ENCODE measurements around the gene RNPEP.
"Not testable (repeated sequence)": the region's sequence is repeated elsewhere in the genome, so short reads cannot be mapped to it uniquely, and the experiment has no call there.

RNPEP gene

DNA sequence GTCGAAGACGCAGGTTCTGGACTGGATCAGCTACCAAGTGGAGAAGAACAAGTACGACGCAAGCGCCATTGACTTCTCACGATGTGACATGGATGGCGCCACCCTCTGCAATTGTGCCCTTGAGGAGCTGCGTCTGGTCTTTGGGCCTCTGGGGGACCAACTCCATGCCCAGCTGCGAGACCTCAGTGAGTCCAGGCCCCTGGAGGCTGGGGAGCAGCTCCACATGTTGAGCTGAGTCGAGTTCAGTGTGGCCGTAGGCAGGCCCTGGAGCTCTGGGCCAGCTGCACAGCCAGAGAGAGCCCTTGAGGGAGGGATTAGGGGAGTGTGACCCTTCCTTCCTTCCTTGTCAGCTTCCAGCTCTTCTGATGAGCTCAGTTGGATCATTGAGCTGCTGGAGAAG is 29.5 kb downstream of the RNPEP start:
- DNase-seq: no peak

DNA sequence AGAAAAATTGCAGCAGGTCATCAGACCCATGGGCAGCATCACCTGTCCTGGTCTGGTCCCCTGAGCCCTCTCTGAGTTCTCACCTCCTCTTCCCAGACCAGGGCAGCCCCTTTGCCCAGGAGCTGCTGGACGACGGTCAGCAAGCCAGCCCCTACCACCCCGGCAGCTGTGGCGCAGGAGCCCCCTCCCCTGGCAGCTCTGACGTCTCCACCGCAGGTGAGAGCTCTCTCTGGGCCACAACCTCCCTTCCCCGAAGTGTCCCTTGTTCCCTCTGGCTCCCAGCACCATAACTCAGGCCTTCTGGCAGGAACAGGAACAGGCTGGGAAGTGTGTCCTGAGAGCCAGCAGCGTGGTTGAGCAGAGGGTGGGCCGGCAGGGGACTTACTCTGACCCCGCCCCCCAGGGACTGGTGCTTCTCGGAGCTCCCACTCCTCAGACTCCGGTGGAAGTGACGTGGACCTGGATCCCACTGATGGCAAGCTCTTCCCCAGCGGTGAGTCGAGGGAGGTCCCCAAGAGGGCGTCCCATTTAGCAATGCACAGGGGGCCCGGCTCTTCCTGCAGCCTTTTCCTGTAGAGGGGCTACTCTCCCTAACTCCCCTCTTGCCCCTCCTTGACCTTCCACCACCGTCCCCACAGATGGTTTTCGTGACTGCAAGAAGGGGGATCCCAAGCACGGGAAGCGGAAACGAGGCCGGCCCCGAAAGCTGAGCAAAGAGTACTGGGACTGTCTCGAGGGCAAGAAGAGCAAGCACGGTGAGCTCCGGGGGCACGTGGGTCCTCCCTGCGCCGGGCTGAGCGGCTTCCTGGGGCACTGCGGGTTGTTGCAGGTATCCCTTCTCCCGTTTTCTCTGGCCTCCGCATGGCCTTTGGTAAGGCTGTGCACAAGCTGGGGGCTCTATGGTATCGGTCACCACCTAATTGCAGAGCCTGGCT is 30.4 kb downstream of the RNPEP start:
- no peak for DNase-seq

DNA sequence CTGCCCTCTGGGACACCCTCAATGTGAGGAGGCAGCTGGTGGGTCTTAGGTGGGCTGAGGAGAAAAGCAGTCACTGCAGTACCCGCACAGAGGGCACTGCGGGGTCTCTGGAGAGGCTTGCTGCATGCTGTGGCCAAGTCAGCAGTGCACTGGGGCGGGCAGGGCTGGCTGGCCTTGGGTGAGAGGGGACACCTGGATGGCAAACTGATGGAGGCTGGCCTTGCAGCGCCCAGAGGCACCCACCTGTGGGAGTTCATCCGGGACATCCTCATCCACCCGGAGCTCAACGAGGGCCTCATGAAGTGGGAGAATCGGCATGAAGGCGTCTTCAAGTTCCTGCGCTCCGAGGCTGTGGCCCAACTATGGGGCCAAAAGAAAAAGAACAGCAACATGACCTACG is 31.2 kb downstream of the RNPEP start:
- no peak for DNase-seq

DNA sequence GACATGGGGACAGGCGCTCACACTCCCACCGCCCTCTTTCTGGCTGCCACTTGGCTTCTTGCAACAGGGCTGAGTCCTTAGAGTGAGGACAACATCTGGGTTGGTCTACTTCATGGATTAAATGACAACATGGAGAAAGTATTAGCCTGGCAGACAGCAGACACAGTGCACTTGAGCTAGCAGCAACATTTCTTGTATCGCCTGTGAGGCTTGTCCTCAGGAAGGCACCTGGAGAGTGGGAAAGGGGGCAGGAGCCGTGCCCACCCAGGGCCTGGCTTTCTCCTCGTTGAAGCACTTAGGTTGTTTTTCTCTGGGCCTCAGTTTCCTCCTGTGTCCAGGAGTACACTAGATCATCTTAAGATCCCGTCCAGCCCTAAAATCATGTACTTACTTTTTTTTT is 31.6 kb downstream of the RNPEP start:
- no peak for DNase-seq

DNA sequence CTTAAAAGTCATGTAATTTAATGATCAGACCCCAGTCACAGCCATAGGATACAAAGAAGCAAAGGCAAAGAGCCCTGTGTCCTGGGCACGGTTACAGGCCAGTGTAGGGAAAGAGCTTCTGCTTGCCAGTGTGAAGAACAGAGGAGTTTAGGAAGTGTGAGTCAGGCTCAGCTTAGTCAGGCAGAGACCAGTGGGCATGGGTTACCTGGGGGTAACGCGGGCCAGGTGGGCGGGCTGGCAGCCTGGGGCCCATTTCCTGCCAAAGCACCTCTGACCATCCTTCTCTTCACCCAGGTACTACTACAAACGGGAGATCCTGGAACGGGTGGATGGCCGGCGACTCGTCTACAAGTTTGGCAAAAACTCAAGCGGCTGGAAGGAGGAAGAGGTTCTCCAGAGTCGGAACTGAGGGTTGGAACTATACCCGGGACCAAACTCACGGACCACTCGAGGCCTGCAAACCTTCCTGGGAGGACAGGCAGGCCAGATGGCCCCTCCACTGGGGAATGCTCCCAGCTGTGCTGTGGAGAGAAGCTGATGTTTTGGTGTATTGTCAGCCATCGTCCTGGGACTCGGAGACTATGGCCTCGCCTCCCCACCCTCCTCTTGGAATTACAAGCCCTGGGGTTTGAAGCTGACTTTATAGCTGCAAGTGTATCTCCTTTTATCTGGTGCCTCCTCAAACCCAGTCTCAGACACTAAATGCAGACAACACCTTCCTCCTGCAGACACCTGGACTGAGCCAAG is 32.6 kb downstream of the RNPEP start:
- DNase-seq: no peak

DNA sequence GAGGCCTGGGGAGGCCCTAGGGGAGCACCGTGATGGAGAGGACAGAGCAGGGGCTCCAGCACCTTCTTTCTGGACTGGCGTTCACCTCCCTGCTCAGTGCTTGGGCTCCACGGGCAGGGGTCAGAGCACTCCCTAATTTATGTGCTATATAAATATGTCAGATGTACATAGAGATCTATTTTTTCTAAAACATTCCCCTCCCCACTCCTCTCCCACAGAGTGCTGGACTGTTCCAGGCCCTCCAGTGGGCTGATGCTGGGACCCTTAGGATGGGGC is 33.2 kb downstream of the RNPEP start:
- DNase-seq: no peak

DNA sequence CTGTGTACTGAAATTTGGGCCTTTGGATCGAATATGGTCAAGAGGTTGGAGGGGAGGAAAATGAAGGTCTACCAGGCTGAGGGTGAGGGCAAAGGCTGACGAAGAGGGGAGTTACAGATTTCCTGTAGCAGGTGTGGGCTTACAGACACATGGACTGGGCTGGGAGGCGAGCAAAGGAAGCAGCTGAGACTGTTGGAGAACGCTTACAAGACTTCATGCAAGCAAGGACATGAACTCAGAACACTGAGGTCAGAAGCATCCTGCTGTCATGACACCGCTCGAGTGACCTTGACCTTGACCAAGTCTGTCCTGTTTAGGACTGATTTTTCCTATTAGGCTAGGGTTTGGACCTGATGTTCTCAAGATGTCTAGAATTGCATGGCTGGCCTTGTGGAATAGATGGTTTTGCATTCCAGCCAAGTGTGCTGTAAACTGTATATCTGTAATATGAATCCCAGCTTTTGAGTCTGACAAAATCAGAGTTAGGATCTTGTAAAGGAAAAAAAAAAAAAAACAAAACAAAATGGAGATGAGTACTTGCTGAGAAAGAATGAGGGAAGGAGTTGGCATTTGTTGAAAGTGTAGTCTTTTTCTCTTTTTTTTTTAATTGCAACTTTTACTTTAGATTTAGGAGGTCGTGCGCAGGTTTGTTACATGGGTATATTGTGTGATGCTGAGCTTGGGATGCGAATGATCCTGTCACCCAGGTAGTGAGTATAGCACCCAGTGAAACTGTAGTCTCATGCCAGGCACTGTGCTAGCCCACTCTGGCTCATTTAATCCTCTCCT is 33.8 kb downstream of the RNPEP start:
- DNase-seq: no peak

DNA sequence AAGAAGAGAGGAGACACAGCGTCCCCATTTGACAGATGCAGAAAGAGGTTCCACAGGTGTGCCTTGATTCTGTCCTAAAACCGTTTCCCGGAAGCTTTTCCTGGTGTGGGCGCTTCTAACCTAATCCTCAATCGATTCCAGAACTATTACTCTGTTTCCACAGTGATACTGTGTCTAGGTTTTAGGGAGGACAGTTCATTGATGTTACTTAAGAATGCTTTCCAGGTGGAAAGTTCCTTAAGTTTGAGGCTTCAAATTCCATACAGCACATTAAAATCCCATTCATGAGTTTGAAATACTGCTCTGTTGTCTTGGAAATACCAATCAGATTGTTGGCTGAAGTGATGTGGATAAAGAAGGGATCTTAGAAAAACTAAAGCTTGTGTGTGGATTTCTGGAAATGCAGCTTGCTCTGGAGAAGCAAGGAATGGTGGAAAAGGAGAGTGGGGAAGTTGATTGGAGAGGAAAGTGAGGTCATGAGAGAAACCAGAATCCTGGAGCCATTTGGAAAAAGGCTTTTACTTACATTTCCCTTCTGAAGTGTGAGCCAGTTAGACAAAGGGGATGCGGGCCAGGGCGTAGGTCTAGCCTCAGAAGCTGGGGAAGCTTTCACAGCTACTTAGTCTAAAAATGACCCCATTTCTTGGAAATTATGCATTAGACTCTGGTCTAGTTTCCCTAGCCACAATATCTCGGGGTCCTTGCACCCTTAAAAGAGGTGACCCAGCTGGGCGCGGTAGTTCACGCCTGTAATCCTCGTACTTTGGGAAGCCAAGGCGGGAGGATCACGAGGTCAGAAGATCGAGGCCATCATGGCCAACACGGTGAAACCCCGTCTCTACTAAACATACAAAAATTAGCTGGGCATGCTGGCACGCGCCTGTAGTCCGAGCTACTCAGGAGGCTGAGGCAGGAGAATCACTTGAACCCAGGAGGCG is 34.6 kb downstream of the RNPEP start:
- no peak for DNase-seq

DNA sequence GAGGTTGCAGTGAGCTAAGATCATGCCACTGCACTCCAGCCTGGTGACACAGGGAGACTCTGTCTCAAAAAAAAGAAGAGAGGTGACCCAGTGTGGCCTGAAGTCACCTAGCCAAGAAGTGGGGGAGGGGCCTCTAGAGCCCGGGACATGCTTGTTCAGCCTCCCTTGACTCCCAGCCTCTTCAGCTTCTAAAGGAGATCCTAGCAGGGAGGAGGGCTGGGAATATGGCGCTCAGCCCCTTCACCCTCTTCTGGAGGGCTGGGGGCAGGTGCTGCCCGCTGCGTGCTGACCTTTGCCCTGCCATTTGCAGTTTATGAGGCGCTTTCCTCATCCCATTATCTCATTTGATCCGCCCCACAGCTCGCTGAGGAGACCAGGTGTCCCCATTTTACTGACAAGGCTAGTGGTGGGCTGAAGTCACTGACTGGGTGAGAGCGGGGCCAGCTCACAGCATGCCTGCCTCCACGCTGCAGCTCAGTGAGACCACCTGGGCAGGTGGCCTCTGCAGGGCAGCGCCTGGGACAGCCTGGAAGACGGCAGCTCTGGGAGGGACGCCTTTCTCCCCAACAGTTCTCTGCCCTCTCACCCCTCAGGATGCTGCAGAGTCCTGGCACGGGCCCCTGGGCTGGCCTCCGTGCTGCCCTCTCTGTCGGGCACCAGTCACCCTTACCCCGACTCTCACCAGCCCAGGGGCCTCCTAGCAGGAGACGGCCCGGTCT is 35.5 kb downstream of the RNPEP start:
- no peak for DNase-seq

DNA sequence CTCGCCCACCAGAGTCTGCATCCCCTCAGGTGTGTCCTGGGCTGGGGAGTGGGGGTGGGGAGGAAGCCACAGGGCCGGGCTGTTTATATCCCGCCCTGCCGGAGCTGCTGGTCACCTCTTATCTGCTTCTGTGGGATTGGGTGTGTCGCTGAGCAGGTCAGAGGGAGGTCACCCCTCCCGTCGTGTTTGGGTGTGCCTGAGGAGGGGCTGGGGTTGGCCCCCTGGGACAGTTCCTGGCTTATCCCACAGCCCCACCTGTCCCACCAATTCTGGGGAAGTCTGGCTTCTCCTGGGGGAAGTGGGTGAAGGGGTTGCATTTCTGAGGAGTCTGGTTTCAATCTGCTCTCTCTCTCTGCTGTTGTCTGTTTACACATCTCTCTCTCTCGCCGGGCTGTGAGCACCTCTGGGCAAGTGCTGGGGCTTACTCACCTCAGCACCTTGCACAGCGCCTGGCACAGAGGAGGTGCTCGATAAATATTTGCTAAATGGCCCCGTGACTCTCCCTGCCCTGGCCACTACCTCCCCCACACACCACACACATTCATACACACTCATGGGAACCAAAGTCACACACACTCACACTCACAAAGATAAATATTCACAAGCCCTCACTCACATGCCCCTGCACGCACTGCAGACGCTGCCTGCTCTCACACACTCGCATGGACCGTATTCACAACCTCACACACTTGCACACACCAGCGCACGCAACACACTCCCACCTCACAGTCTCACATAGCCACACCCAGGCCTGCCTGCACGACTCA is 36.2 kb downstream of the RNPEP start:
- no peak for DNase-seq

DNA sequence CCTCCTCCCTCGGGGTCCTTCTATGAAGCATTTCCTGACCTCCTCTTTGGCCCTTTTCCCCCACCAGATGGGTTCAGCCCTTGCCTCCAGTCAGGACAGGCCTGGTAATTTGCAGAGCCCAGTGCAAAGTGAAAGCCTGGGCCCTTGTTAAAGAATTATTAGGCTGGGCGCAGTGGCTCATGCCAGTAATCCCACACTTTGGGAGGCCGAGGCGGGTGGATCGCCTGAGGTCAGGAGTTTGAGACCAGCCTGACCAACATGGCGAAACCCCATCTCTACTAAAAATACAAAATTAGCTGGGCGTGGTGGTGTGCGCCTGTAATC is 36.7 kb downstream of the RNPEP start:
- DNase-seq: not testable (repeated sequence)

DNA sequence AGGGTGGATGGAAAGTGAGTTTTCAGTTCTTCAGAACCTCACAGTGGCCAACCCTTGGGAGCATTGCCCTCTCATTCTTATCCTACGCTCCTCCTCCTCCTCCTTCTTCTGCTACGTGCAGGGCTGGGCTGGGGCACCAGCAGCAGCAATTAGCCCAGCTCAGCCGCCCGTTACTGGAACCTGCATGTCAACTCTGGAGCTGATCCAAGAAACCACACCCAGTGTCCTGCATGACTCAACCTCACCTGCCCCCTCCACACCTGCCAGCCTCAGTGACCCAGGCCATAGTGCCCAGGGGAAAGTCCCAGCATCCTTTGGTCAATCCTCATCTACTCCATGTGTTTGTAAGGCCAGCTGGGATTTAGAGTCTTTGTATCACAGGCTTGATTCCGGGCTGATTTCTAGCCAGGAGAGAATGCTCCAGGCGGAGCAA is 40.6 kb downstream of the RNPEP start:
- DNase-seq: no peak

DNA sequence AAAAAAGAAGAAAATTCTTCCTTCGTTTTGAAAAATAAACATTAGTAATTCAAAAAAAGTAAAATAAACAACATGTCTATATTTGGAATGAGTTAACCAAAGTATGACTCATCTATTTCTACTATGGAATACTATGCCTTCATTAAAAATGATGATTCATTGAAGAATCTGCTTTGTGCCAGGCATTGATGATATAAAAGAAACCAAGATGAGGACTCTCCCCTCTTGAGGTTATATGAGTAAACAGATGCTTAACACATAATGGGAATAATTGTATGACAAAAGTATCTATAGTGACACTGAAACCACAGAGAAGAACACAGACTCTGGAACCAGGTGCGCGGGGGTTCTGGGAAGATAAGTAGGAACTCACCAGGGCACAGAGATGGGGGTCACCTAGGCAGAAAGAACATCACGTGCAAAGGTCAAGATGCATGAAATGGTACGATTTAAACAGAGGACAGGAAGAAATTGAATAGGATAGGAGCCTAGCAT is 46.8 kb downstream of the RNPEP start:
- peak; percentile 24 for DNase-seq

DNA sequence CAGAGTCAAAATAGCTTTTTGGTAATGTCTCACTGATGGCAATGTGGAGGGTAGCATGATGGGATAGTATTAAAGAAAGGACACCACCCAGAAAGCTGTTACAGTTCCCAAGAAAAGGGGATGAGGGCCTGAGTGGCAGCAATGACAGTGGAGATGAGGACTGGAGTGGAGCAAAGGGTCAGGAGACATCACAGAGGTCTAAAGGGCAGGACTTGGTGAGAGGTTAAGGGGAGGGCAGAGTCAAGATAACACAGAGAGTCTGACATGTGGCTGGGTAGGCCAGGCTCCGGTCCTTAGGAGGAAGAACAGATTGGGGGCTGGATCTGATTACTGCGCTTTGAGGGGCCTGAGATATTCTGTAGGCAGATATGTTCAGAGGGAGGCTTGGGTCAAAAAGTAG is 47.3 kb downstream of the RNPEP start:
- DNase-seq: no peak

DNA sequence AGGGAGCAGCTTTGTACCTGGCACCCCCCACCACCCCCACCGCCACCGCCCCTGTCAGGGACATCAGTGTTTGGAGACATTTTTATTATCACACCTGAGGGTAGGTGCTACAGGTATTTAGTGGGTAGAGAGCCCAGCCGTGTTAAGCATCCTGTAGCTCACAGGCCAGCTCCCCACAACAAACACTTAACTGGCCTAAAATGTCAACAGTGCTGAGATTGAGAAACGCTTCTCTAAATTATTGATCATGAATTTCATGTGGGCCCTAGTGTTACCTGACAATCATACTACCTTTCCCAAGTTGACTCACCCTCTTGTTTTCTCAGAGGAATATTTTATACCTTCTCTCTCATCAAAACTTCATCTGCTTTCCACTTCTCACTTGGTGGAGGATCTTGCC is 49.3 kb downstream of the RNPEP start:
- DNase-seq: no peak

DNA sequence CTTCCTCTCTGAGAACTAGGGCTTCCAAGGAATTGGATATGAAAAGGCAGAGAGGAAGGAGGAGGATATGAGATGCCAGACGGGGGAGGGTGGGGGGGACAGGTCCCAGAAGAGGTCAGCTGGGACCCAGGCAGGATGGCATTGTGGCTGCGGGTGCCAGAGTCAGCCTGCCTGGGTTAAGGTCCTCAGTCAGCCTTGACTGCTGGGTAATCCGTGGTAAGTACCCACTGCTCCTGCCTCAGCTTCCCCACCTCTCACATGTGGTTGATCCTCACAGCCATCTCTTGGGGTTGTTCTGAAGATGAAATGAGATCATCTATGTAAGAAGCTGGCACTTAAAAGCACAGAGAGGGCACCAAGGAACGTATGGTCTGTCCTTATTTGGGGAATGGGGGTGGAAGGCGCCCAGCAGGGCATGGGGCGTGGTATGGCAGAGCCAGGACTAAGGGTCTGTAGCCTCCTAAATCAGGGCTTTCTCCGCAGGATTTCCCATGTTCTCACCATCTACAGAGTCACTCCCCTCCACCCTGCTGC is 51.8 kb downstream of the RNPEP start:
- DNase-seq: no peak

DNA sequence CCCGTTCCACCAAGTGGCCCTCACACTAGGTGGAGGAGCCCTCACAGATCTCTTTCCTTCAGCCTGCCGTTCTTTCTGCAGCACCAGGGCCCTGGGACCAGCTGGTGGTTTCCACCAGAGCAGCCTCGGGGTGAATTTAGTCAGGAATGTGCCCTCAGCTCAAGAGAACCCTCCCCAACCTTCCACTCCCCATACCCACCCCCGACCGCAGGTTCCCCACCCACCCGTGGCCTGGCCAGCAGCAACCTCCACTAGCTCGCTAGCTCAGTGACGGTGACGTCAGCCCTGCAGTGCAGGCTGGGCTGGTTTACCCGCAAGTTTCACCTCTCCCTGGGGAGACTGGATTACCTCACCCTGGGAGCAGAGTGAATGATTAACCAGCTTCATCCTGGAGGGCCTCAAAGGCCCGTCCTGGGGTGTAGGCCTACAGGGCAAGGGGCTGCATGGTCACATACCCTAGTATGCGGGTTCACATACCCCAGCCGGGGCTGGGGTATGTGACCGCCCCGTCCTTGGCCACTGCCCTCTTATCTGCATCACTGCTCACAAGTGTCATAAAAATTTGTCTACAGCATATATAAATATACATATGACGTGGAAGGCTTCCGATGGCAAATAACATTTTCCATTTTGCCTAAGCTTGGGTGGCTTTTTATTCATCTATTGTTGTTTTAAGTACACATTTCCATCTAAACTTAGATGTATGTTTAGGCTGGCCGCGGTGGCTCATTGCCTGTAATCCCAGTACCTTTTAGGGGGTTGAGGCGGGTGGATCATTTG is 52.4 kb downstream of the RNPEP start:
- no peak for DNase-seq

DNA sequence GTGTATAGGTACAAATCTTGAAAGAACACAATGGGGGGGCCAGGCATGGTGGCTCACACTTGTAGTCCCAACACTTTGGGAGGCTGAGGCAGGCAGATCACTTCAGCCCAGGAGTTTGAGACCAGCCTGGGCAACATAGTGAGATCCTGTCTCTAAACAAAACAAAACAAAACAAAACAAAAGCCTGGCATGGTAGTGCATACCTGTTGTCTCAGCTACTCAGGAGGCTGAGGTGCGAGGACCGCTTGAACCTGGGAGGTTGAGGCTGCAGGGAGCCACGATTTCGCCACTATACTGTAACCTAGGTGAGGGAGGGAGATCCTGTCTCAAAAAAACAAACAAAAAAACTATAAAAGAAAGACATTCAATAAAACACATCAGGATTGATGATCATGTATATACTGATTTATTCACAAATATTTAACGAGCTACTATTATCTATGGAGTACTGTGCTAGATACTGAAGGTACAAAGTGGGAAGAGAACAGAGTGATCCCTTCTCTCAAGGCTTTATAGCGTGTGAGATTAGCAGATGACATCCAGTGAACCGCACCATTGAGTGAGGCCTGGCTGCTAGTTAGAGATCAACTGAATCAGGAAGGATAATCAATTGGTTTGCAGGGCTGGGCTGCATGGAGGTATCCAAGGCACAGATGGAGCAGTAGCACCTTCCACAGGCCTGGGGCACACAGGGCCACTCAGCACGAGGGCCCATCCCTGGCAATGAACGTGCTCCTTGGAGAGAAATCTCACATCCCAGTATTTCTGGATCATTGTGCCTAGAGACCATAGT is 54.3 kb downstream of the RNPEP start:
- no peak for DNase-seq

DNA sequence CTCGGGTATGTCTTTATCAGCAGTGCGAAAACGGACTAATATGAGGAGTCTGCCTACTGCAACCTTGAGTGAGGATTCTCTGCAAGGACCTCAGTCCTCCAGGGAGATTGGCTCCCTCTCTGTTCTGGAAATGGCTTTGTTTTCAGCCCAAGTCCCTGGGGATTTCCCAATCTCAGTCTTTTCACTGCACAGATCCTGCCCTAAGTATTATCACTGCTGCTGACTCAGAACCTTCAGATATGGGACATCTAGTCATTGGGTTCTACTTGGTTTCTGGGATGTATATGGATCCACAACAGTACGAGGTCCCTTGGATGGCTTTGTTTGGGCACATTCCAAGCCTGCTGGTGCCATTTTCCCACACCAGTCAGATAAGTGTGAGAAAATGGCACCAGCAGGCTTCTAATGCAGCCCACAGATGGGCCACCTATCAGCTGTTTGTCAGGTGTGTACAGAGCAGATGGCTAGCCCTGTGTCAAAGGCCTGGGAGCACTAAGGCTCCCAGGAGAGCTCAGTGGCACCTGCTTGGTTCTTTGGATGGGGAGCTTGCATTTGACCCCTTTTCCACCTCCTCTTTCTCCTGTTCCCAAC is 55.4 kb downstream of the RNPEP start:
- DNase-seq: no peak
